Epithelial cell of proximal tubule (primary cell): ENCODE results near the gene CFAP300. TPM values are rescaled to one million over a fixed set of nuclear protein-coding genes. Genes with fewer than 3 reads are reported as not detected.

Source experiments
- DNase-seq: peaks from one replicate; pipeline ENCODE4 v3.0.0-alpha.2; 2011; ENCODE audit warnings: low read depth
- H3K4me3 ChIP-seq: 2 replicates; pipeline ENCODE4 v1.5.1; 2011; ENCODE audit warnings: low read depth, mild to moderate bottlenecking, low read length
- CTCF ChIP-seq: conservative IDR thresholded peaks from 2 replicates; pipeline ENCODE4 v1.5.1; 2012; ENCODE audit warnings: low read depth, mild to moderate bottlenecking, low read length
- total RNA-seq: library from RNA; depleted of rRNA; stranded (reverse); fragments of >200 nt; gene quantifications from 2 replicates; pipeline ENCODE4 v1.2.3, GENCODE V29; 2015

CFAP300 gene
- total RNA-seq, 1 donor from 2014 or later: 10.0 TPM

GRCh38 chr11:102071497-102072472 is 24.5 kb downstream of the CFAP300 start:
- H3K4me3 ChIP-seq: no peak overlapping the region
- no peak for DNase-seq
- TF ChIP-seq CTCF: no peak

GRCh38 chr11:102073253-102073652 is 26.0 kb downstream of the CFAP300 start:
- H3K4me3 ChIP-seq: no peak overlapping the region
- no peak for TF ChIP-seq CTCF
- DNase-seq: no peak

GRCh38 chr11:102079625-102080024 is 32.4 kb downstream of the CFAP300 start:
- DNase-seq: no peak

GRCh38 chr11:102081313-102081712 is 34.1 kb downstream of the CFAP300 start:
- H3K4me3 ChIP-seq: no peak overlapping the region
- no peak for DNase-seq
- TF ChIP-seq CTCF: no peak

More at GRCh38 chr11:102079625-102080024, 32.4 kb downstream of the CFAP300 start:
- TF ChIP-seq CTCF: no peak
- no peak overlapping the region for H3K4me3 ChIP-seq

- TF ChIP-seq CTCF: no peak
- no peak for DNase-seq
- H3K4me3 ChIP-seq: no peak overlapping the region
These were observed 38.8 kb downstream of the CFAP300 start for GRCh38 chr11:102085864-102086551.

GRCh38 chr11:102097186-102097585 is 49.9 kb downstream of the CFAP300 start:
- no peak for DNase-seq
- H3K4me3 ChIP-seq: no peak overlapping the region
- TF ChIP-seq CTCF: no peak
